ENCODE measurements around the gene CENPS. TPM values are rescaled to one million over a fixed set of nuclear protein-coding genes. Genes with fewer than 3 reads are reported as not detected.

Gene CENPS
- total RNA-seq: 9.2 and 15.2 TPM in 2 replicates

DNA sequence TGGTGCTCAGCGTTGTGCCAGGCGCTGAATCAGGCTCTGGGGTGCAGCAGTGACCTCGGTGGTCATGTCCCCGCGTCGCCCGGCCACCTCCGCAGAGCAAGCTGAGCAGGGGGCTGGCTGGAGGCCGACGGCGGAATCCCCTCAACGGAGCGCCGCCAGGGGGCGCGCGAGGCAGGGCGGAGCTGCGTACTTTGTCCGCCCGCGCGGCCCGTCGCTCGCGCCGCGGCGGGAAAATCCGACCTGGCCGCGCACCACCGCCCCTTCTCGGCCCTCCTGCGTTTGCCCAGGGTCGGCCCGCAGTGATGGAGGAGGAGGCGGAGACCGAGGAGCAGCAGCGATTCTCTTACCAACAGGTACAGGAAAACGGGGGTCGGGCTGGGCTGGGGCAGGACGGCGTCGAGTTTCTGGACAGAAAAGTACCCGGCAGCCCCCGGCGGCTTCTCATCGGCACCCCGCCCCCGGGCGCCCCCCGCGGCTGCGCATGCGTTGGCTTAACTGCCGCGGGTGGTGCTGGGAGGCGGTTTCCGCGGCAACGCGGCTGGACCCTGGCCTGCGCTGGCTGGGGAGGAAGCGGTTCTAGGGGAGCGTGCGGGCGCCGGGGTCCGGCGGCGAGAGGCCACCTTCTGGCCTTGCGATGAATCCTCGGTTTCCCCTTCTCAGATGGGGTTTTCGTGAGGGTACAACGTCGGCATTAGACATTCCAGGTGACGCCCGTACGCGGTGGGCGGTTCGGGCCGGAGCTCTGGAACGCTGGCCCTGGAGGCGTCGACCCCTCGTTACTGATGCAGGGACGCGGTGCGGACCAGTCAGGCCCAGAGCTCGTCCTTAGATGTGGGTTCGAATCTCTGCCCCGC, at the start of gene CENPS:
Gene CENPS (plus strand): TSS at position 218 of the 854 bp plus-strand sequence. CDS start 85 bp downstream, at position 303.
- H3K27me3 Mint-ChIP-seq: no peaks in the 10 kb centered on the region
- ATAC-seq (ENCODE audit: low read depth): peak; percentile 86
- POLR2A ChIA-PET: interaction anchor here (0.6 to 2.6 kb wide), 14 partner anchors 32 to 1479 kb away, joined by 3 to 8 read pairs (median 4); partner anchors contain the start of genes DFFA, KIF1B, LZIC and NMNAT1

DNA sequence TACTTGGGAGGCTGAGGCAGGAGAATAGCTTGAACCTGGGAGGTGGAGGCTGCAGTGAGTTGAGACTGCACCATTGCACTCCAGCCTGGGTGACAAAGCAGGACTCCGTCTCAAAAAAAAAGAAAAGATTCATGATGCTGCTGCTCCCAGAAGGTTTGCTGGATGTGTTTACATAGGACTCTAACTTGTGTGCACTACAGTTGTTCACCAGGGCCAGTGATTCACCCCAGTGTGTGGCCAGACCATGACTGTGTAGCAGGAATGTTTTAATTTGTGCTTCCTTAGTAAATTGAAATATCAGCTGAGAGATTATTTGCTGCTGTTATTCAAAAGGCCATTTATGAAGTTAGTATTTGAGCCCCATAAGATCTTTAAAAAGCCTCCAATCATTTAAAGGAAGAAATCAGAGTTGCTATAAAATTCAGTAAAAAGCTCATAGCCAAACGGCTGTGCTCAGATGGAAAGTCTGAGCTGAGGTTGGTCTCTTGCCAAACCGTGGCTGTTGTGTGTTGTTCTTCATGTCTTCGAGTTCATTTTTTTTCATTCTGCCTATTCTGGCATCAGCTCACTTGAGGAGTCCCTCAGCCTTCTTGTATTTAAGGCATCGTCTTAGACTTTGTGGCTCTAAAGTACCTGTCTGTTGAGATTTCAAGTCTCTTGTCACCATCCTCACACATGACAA, 49.5 kb upstream of the CENPS start:
- ChIA-PET POLR2A (no interaction called here), CTCF (no interaction called here)
- DNase-seq (no peak), ATAC-seq (ENCODE audit: low read depth) (no peak)
- TF ChIP-seq, protein P1, sequence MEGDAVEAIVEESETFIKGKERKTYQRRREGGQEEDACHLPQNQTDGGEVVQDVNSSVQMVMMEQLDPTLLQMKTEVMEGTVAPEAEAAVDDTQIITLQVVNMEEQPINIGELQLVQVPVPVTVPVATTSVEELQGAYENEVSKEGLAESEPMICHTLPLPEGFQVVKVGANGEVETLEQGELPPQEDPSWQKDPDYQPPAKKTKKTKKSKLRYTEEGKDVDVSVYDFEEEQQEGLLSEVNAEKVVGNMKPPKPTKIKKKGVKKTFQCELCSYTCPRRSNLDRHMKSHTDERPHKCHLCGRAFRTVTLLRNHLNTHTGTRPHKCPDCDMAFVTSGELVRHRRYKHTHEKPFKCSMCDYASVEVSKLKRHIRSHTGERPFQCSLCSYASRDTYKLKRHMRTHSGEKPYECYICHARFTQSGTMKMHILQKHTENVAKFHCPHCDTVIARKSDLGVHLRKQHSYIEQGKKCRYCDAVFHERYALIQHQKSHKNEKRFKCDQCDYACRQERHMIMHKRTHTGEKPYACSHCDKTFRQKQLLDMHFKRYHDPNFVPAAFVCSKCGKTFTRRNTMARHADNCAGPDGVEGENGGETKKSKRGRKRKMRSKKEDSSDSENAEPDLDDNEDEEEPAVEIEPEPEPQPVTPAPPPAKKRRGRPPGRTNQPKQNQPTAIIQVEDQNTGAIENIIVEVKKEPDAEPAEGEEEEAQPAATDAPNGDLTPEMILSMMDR (IDR thresholded peaks at IDR 0.05): no peak
- Mint-ChIP-seq H3K4me1 (peaks cover 2% of the 10 kb centered on the region), H3K36me3 (ENCODE audit: low read depth) (no peaks in the 10 kb centered on the region), H3K4me3 (no peak overlapping the region), H3K9me3 (no peaks in the 10 kb centered on the region), H3K27ac (no peak overlapping the region), H3K27me3 (no peaks in the 10 kb centered on the region)
- intact Hi-C loops (cut with micrococcal nuclease): no loop called here

More for the DNA sequence above, at the start of gene CENPS:
- Mint-ChIP-seq H3K27ac (peak within 1 kb of the TSS; percentile 96), H3K36me3 (ENCODE audit: low read depth) (peaks cover 1% of the 10 kb centered on the region), H3K4me3 (peak within 1 kb of the TSS; percentile 92), H3K9me3 (no peaks in the 10 kb centered on the region), H3K4me1 (peaks cover 28% of the 10 kb centered on the region)
- TF ChIP-seq, protein P1 (IDR thresholded peaks at IDR 0.05): peak; percentile 57
- intact Hi-C loops (cut with micrococcal nuclease): loop anchor here (1.0 to 5.0 kb wide), 6 partner anchors 32 to 488 kb away; partner anchors contain the start of genes DFFA, LZIC, NMNAT1 and UBE4B
- peak; percentile 91 for DNase-seq
- CTCF ChIA-PET: interaction anchor here (1.1 to 4.8 kb wide), 6 partner anchors 31 to 436 kb away, joined by 4 to 57 read pairs (median 12); partner anchors contain the start of genes KIF1B and PGD

DNA sequence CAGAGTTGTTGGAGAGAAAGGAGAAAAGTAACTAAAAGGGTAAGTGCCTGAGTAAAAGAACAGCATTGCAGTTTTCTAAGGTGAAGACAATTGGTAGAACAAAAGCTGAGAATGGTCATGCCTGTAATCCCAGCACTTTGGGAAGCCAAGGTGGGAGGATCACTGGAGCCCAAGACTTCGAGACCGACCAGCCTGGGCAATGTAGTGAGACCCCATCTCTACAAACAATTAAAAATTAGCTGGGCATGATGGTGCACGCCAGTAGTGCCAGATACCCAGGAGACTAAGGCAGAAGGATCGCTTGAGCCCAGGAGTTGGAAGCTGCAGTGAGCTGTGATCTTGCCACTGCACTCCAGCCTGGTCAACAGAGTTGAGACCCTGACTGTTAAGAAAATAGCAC, 46.6 kb upstream of the CENPS start:
- Mint-ChIP-seq H3K4me3 (no peak overlapping the region), H3K9me3 (no peaks in the 10 kb centered on the region), H3K27me3 (no peaks in the 10 kb centered on the region), H3K4me1 (peaks cover 12% of the 10 kb centered on the region), H3K27ac (no peak overlapping the region), H3K36me3 (ENCODE audit: low read depth) (no peaks in the 10 kb centered on the region)
- ChIA-PET POLR2A (no interaction called here), CTCF (no interaction called here)
- no peak for ATAC-seq (ENCODE audit: low read depth)
- TF ChIP-seq, protein P1 (IDR thresholded peaks at IDR 0.05): no peak
- no peak for DNase-seq
- intact Hi-C loops (cut with micrococcal nuclease): no loop called here

- intact Hi-C loops (cut with micrococcal nuclease): no loop called here
- H3K36me3 Mint-ChIP-seq (ENCODE audit: low read depth): no peaks in the 10 kb centered on the region
- ATAC-seq (ENCODE audit: low read depth): no peak
- CTCF ChIA-PET: no interaction called here
- no peaks in the 10 kb centered on the region for H3K9me3 Mint-ChIP-seq
- no peak overlapping the region for H3K27ac Mint-ChIP-seq
- no peaks in the 10 kb centered on the region for H3K27me3 Mint-ChIP-seq
- POLR2A ChIA-PET: no interaction called here
- no peak for DNase-seq
- H3K4me1 Mint-ChIP-seq: peaks cover 12% of the 10 kb centered on the region
- H3K4me3 Mint-ChIP-seq: no peak overlapping the region
- TF ChIP-seq, protein P1 (IDR thresholded peaks at IDR 0.05): no peak
Observed at GRCh38 chr1:10384219-10384618, 46.0 kb upstream of the CENPS start.
